Epidermal melanocyte (primary cell): ENCODE measurements around the gene ASTN2.
A peak's percentile ranks its signal among the peaks of the same experiment; 100 is the strongest.
"Not testable (repeated sequence)": the region's sequence is repeated elsewhere in the genome, so short reads cannot be mapped to it uniquely, and the experiment has no call there.

Experiments used
- DNase-seq: peaks from one replicate; pipeline ENCODE4 v3.0.0; 2011; ENCODE audit warnings: low spot score; ENCODE audit not compliant: insufficient read length

Gene ASTN2

GRCh38 chr9:116703634-116704033 lies 711.2 kb downstream of the ASTN2 start:
- DNase-seq, result no peak

DNA sequence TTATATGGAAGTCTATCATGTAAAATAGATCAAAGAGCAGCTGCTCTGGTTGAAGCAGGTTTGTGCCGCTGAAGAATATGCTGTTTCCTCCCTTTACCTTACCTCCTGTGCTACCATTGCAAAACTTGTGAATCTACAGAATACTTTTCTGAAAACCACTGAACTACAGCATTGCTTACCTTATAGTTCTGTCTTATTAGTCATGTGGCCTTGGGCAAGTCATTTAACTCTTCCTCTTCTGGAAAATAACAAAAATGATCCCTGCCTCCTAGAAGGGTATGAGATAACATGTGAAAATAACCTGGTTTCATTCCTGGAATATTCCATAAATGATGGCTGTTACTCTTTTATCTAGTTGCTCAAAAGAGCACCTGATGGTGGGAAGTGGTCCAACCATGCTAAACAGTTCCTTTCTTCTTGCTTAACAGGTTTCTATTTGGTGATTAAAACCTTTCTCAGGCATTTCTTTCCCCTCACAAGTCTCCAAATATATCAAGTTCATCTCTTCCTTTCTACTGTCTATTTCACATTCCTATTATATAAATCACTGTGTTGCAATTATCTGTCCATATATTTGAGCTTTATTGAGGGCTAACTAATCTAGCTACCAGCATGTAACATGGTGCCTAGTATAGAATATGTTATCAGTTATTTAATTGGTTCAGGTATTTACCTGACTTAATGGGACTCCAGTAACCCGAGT lies 712.8 kb downstream of the ASTN2 start:
- DNase-seq, result no peak

- DNase-seq, result no peak
These were observed 713.7 kb downstream of the ASTN2 start for GRCh38 chr9:116700882-116701865.

GRCh38 chr9:116700279-116700678 lies 714.6 kb downstream of the ASTN2 start:
- DNase-seq, result no peak

- no peak for DNase-seq
These were observed 717.0 kb downstream of the ASTN2 start for GRCh38 chr9:116697887-116698286.

DNA sequence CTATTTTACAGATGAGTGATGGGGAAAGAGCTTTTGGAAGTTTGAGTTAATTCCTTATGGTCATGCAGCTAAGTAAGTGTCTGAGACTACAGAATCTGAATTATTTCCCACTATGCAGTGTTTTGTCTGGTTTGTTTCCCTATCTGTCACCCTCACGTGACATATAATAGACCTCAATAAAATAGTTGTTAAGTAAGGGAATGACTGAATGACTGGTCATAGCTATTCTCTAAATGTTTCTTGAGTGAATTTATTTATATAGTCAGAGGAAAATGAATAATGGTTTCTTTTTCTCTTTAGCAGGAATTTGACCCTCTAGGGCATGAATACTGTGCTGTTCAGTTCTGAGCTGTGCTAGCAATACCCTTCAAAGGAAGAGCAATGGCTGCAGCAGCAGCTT lies 717.5 kb downstream of the ASTN2 start:
- peak; percentile 36 for DNase-seq

DNA sequence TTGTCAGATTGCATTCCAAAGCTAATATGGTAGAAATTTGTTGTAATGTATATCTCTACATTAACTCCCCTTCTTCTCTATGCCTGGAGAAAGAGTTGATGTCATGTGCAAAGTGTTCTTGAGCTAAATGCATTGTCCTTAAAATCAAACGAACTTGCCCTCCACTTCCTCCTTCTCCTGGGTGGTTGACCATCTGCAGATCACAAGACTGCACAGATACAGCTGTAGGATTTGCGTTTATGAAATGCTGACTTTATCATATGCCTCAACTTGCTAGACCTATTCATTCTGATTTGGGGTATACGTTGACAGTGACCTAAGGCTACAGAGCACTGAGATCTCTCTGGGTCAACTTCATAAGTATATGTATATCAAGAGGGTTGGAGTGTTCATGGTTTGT lies 719.4 kb downstream of the ASTN2 start:
- no peak for DNase-seq

DNA sequence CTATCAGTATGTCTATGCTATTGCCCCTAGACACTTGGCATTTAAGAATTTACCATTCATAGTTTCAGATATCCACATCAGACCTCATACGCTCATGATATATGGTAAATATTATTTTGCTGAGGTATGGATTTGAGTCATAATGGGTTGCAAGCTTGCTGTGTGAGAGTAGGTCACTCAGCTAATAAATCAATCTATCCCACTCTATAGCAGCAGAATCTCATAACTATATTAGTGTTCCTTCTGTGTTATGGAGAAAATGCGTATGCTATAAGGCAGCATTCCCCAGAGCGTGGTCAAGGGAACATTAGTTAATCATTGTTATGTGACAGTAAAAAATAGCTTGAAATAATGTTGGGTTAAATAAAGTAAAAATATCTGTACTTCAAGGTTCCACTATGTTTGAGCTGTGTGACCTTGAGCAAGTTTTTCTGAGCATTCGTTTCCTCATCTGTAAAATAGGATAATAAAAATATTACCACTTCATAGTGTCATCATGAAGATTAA lies 720.0 kb downstream of the ASTN2 start:
- no peak for DNase-seq

GRCh38 chr9:116693233-116693731 lies 721.6 kb downstream of the ASTN2 start:
- DNase-seq, result no peak

GRCh38 chr9:116692616-116693015 lies 722.2 kb downstream of the ASTN2 start:
- no peak for DNase-seq

DNA sequence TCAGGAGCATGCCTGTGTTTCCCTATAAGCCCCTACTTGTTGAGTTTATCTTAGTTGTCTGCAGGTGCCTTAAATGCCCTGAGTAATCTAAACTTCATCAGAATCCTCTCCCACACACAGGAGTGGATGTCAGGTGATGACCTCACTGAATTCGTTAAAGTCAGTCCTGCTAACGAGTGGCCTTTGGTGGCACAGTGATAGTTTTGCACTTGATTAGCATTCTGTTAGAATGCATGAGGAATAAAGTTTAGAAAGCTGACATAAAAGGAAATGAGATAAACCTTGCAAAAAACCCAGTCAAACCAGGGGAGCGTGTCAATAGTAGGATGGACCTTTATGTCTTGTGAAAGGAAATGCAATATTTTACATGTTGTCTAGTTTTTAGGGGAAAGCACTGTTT lies 723.2 kb downstream of the ASTN2 start:
- no peak for DNase-seq

DNA sequence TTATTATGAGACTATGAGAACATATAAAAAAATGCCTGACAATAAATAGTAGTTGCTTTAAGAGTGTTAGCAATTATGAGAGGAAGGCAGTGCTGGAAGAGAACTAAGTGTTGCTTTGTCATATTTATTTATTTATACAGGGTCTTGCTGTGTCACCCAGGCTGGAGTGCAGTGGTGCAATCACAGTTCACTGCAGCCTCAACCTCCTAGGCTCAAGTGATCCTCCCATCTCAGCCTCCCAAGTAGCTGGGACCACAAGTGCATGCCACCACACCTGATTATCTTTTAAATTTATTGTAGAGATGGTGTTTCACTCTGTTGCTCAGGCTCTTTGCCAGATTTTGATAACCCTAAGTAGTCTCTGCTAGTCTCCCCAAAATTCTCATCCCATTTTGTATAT lies 724.1 kb downstream of the ASTN2 start:
- not testable (repeated sequence) for DNase-seq

DNA sequence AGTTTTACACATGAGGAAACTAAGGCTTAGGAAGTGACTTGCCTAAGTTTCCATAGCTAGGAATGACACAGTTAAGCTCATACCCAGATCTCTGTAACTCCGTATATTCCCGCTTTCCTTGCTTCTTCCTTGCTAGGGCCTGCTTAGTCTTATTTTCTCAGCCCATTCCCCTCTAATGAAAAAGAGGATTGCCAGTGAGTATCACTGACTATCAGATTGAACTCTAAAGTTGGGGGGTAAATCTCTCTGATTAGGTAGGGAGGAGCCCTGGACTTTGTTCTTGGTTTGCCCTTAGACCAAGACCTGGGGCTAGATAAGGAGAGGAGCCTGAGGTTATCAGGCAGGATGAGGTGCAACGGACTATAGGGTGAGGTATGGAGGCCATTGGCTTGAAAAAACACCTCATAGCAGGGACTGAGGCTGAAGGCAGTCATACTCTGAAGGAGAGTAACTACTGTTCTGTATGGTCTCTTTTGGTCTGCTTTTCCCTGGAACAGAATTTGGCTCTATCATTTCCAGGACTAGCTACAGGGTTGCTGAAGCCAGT lies 725.3 kb downstream of the ASTN2 start:
- DNase-seq, result no peak

DNA sequence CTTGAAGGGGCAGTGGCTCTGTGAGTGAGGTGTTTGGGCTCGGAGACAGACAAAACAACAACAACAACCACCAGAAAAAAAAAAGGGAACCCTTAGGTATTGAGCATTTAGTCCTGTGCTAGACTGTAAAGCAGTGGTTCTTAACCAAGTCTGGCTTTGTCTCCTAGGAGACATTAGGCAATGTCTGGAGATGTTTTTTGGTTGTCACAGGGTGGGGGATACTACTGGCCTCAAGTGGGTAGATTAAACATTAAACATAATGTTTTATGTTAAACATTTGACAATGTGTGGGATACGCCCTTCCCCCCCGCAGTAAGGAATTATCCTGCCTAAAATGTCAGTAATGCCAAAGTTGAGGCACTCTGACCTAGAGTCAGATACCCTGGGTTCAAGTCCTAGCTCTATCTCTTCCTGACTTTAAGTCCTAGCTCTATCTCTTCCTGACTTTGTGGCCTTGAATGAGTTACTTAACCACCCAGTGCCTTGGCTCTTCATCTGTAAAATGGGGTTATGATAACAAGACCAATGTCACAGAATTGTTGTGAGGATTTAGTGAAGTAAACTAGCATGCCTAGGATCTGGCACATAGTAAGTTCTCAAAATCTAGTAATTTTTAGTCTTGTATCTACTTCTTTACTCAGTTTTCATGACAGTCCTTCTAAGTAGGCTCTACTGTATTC lies 725.9 kb downstream of the ASTN2 start:
- no peak for DNase-seq

DNA sequence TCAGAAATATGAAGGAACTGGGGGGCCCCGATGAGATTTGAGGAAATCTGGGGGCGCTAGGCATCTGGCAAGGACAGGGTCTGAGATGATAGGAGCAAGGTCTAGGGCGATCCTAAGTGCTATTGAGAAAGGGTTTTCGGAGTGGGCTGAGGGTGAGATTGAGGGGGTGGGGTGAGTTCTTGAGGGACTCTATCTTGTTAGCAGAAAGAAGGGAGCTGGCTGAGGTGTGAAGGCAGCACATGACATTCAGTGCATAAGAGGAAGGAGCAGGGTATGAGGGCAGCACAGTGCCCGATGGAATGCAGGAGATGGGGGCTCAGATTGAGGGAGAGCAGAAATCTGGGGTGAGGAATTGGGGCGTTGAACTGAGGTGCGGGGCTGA lies 727.1 kb downstream of the ASTN2 start:
- no peak for DNase-seq

DNA sequence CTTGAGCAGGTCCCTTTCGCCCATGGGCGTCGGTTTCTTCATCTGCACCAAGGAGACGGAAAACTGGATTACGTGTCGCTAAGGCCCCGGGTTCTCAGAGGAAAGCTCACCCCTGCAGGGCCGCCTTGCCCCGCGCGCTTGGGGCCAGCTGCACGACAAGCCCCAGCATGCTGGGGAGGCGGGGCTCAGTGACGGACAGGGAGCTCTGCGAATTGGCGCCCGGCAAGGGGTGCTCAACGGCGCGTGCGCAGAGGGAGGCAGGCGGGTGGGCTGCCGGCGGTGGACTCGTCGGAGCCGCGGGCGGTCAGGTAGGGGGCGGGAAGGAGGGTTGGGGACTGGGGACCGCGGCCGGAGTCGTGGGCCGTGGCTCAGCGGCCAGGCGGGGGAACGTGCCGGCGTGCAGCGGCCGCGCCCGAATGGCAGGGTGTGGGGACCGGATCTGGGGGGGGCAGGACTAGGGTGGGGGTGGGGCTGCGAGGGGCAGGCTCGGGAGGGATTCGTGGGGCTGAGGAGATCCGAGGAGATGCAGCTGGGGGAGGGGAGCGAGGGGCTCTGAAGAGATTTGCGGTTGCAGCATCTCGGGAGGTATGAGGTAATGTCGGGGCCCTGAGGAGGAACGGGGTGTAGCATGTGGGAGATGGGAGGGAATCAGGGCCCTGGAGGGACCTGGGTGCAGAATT lies 727.6 kb downstream of the ASTN2 start, which contains the start of gene TRIM32:
Gene TRIM32 (plus strand): TSS at position 232 of the 680 bp plus-strand sequence. CDS start 10,438 bp downstream, outside the sequence.
- peak; percentile 90 for DNase-seq

- DNase-seq, result no peak
These were observed 728.2 kb downstream of the ASTN2 start for GRCh38 chr9:116686693-116687073.

DNA sequence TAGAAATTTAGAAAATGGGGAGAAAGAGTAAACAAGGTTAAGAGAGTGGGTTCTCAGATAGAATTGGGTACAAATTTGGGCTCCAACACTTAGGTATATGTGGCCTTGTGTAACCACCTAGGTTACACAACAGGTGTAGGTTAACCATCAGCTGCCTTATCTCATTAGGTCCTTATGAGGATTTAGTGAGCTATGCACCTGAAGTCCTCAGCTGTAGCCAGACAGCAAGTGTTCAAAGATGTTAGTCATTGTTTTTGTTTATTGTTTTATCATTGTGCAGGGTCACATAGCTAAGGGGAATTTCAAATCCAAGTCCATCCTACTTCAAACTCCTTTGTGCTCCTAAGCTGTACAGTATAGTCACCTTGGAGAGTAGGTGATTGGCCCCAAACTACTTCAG lies 728.7 kb downstream of the ASTN2 start:
- DNase-seq, result no peak

GRCh38 chr9:116685166-116685565 lies 729.7 kb downstream of the ASTN2 start:
- no peak for DNase-seq

GRCh38 chr9:116683535-116683934 lies 731.3 kb downstream of the ASTN2 start:
- no peak for DNase-seq
